Esophagus muscularis mucosa (tissue), 4 donors: ENCODE data around the gene MOG.

Experiments used
- EP300 ChIP-seq: sonication (generic); formaldehyde crosslinking; IDR thresholded peaks from one replicate; pipeline ENCODE4 v1.6.1; 2017; ENCODE audit warnings: antibody characterized with exemption
- POLR2AphosphoS5 ChIP-seq, 2 donors: sonication (generic); formaldehyde crosslinking; IDR thresholded peaks; one replicate each; pipeline ENCODE4 v1.6.1; 2017; ENCODE audit warnings: antibody characterized with exemption in 2 of 2
- TF ChIP-seq, protein P1 (sequence below), 3 experiments: fragments of 200-600 bp in 2 of 3; fragments of 450-650 bp in 1 of 3; sonication (generic) in 2 of 3; IDR thresholded peaks; one replicate each; pipeline ENCODE4 v1.5.1; 2017 to 2019; ENCODE audit warnings: antibody characterized with exemption in 3 of 3, mild to moderate bottlenecking in 2 of 3, moderate library complexity in 1 of 3

DNA sequence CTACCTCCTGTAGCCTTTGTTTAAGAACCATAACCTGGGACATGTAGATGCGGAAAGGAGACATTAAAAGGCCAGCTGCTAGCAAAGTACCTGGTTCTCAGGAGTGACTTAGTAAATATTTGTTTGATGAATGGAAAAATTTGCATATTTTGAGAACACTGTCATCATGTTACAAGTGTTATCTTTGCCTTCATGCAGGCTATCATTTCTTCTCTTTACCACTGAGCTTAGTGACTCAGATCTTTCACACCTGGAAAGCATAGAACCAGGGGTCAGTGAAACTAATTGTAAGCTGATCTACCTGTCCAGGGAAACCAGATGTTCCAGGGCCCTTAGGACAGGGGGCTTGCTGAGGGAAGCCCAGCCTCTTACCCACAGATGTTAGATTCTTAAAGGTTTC, 18.7 kb downstream of the MOG start:
- TF ChIP-seq, protein P1, sequence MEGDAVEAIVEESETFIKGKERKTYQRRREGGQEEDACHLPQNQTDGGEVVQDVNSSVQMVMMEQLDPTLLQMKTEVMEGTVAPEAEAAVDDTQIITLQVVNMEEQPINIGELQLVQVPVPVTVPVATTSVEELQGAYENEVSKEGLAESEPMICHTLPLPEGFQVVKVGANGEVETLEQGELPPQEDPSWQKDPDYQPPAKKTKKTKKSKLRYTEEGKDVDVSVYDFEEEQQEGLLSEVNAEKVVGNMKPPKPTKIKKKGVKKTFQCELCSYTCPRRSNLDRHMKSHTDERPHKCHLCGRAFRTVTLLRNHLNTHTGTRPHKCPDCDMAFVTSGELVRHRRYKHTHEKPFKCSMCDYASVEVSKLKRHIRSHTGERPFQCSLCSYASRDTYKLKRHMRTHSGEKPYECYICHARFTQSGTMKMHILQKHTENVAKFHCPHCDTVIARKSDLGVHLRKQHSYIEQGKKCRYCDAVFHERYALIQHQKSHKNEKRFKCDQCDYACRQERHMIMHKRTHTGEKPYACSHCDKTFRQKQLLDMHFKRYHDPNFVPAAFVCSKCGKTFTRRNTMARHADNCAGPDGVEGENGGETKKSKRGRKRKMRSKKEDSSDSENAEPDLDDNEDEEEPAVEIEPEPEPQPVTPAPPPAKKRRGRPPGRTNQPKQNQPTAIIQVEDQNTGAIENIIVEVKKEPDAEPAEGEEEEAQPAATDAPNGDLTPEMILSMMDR (IDR thresholded peaks at IDR 0.05): no peak
- no peak for TF ChIP-seq EP300
- TF ChIP-seq POLR2AphosphoS5 (IDR thresholded peaks at IDR 0.05): no peak
